IPS DF 6.9 (cell line): ENCODE results near the gene NSL1.
"Not testable (repeated sequence)": the region's sequence is repeated elsewhere in the genome, so short reads cannot be mapped to it uniquely, and the experiment has no call there.

Experiments
- DNase-seq: peaks from one replicate; pipeline ENCODE4 v3.0.0-alpha.2; 2013; ENCODE audit warnings: low read depth, low spot score
- H3K27ac ChIP-seq: one replicate; pipeline ENCODE4 v1.5.1; 2013; ENCODE audit warnings: low read length, control low read depth
- H3K27me3 ChIP-seq: 2 replicates; pipeline ENCODE4 v1.6.1; 2013; ENCODE audit warnings: mild to moderate bottlenecking, low read length; ENCODE audit not compliant: control insufficient read depth, insufficient read depth
- H3K36me3 ChIP-seq: 2 replicates; pipeline ENCODE4 v1.6.1; 2013; ENCODE audit warnings: low read length; ENCODE audit not compliant: control insufficient read depth, insufficient read depth
- H3K4me1 ChIP-seq: 2 replicates; pipeline ENCODE4 v1.6.1; 2013; ENCODE audit warnings: low read length; ENCODE audit not compliant: control insufficient read depth, insufficient read depth
- H3K4me3 ChIP-seq: 2 replicates; pipeline ENCODE4 v1.5.1; 2013; ENCODE audit warnings: mild to moderate bottlenecking, low read length
- H3K9me3 ChIP-seq: 2 replicates; pipeline ENCODE4 v1.6.1; 2013; ENCODE audit warnings: low read length, inconsistent platforms; ENCODE audit not compliant: control insufficient read depth, insufficient read depth
- WGBS: extraction: QIAGEN DNeasy Blood & Tissue Kit; methylation state at CpG from one replicate; pipeline ENCODE4 v1.1.7; 2013; ENCODE audit warnings: mixed read lengths, missing lambda C conversion rate; ENCODE audit not compliant: insufficient read length, insufficient coverage; 5-methylcytosine and 5-hydroxymethylcytosine counted together

NSL1 gene

GRCh38 chr1:212727386-212728181, 64.0 kb downstream of the NSL1 start:
- no peak overlapping the region for H3K4me3 ChIP-seq
- no CpG with 5 or more reads among the region's 13 CpGs for WGBS
- no peaks in the 10 kb centered on the region for H3K27me3 ChIP-seq
- no peak overlapping the region for H3K27ac ChIP-seq
- no peaks in the 10 kb centered on the region for H3K4me1 ChIP-seq
- H3K9me3 ChIP-seq, result no peaks in the 10 kb centered on the region
- DNase-seq, result no peak
- 0 out of 2 replicates have a peak, but pooled peaks cover 3% of the 10 kb centered on the region for H3K36me3 ChIP-seq

DNA sequence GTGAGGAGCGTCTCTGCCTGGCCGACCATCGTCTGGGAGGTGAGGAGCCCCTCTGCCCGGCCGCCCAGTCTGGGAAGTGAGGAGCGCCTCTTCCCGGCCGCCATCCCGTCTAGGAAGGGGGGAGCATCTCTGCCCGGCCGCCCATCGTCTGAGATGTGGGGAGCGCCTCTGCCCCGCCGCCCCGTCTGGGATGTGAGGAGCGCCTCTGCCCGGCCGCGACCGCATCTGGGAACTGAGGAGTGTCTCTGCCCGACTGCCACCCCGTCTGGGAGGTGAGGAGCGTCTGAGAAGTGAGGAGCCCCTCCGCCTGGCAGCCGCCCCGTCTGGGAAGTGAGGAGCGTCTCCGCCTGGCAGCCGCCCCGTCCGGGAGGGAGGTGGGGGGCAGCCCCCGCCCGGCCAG, 66.9 kb downstream of the NSL1 start:
- no CpG with 5 or more reads among the region's 34 CpGs for WGBS
- H3K36me3 ChIP-seq, result not testable (repeated sequence)

GRCh38 chr1:212722270-212722957, 69.2 kb downstream of the NSL1 start:
- Histone ChIP-seq H3K36me3 (0 out of 2 replicates have a peak, but pooled peaks cover 3% of the 10 kb centered on the region), H3K9me3 (no peaks in the 10 kb centered on the region; the same call in 1 of the 2 replicates), H3K4me3 (no peak overlapping the region), H3K27me3 (no peaks in the 10 kb centered on the region), H3K27ac (no peak overlapping the region), H3K4me1 (no peaks in the 10 kb centered on the region)
- no CpG with 5 or more reads among the region's 3 CpGs for WGBS
- no peak for DNase-seq

More for the DNA sequence above, 66.9 kb downstream of the NSL1 start:
- not testable (repeated sequence) for H3K9me3 ChIP-seq, H3K27ac ChIP-seq, H3K4me3 ChIP-seq, DNase-seq, H3K4me1 ChIP-seq, H3K27me3 ChIP-seq

GRCh38 chr1:212721388-212722247, 70.0 kb downstream of the NSL1 start:
- H3K27me3 ChIP-seq, result no peaks in the 10 kb centered on the region
- H3K4me1 ChIP-seq, result no peaks in the 10 kb centered on the region
- no peak for DNase-seq
- no CpG with 5 or more reads among the region's 9 CpGs for WGBS
- no peaks in the 10 kb centered on the region; the same call in 1 of the 2 replicates for H3K9me3 ChIP-seq
- no peak overlapping the region for H3K27ac ChIP-seq
- no peak overlapping the region for H3K4me3 ChIP-seq
- 0 out of 2 replicates have a peak, but pooled peaks cover under 1% of the 10 kb centered on the region for H3K36me3 ChIP-seq

GRCh38 chr1:212719633-212720032, 71.9 kb downstream of the NSL1 start:
- WGBS, result no CpG with 5 or more reads among the region's 2 CpGs
- Histone ChIP-seq H3K27me3 (no peaks in the 10 kb centered on the region), H3K4me1 (no peaks in the 10 kb centered on the region), H3K9me3 (no peaks in the 10 kb centered on the region; the same call in 1 of the 2 replicates), H3K36me3 (no peaks in the 10 kb centered on the region), H3K4me3 (no peak overlapping the region), H3K27ac (no peak overlapping the region)
- DNase-seq, result no peak

DNA sequence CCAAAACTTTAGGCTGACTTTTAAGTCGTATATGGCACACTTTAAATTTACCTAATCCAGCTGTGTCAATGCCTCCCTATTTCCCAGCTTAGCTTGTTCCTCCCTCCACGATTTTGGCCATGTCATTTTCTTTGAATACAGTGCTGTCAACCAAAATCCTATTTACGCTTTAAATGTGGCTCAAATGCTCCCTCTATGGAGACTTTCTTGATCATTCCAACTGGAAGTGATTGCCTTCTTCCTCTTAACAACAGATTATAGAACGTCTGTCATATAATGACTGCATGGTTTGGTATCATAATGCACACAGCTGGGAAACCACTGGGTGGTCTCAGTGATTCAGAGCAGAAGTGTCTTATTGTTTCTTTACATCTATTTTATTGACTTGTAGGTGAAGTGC, 73.1 kb downstream of the NSL1 start:
- Histone ChIP-seq H3K4me3 (no peak overlapping the region), H3K4me1 (no peaks in the 10 kb centered on the region), H3K9me3 (no peaks in the 10 kb centered on the region; the same call in 1 of the 2 replicates), H3K27me3 (no peaks in the 10 kb centered on the region), H3K36me3 (no peaks in the 10 kb centered on the region), H3K27ac (no peak overlapping the region)
- no CpG with 5 or more reads among the region's 4 CpGs for WGBS
- DNase-seq, result no peak

- no peak overlapping the region for H3K4me3 ChIP-seq
- WGBS, result no CpG with 5 or more reads among the region's 1 CpG
Observed at GRCh38 chr1:212716161-212716560, 75.4 kb downstream of the NSL1 start.

DNA sequence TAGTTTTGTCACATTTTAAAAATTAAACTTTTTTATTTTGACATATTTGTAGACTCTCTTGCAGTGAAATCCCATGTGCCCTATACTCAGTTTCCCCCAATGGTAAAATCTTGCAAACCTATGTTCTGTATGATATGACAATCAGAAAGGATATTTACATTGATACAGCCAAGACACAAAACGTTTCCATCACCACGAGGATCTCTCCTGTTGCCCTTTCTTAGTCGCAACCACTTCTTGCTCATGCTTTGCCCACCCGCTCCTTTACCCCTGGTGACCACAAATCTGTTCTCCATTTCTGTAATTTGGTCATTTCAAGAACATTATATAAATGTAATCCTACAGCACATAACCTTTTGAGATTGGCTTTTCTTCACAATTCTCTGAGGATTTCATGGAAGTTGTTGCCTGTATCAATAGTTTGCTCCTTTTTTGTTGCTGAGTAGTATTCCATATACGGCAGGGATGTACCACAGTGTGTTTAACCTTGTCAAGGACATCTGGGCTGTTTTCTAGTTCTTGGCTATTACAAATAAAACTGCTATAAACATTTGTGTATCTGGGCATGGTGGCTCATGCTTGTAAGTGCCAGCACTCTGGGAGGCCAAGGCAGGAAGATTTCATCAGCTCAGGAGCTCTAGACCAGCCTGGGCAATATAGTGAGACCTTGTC, 78.0 kb downstream of the NSL1 start:
- no CpG with 5 or more reads among the region's 5 CpGs for WGBS
- Histone ChIP-seq H3K4me3 (no peak overlapping the region), H3K27me3 (no peaks in the 10 kb centered on the region), H3K36me3 (no peaks in the 10 kb centered on the region), H3K4me1 (no peaks in the 10 kb centered on the region), H3K9me3 (no peaks in the 10 kb centered on the region), H3K27ac (no peak overlapping the region)
- DNase-seq, result no peak

More at GRCh38 chr1:212716161-212716560, 75.4 kb downstream of the NSL1 start:
- no peaks in the 10 kb centered on the region for H3K27me3 ChIP-seq
- DNase-seq, result no peak
- no peaks in the 10 kb centered on the region; the same call in 1 of the 2 replicates for H3K9me3 ChIP-seq
- no peaks in the 10 kb centered on the region for H3K4me1 ChIP-seq
- H3K27ac ChIP-seq, result no peak overlapping the region
- H3K36me3 ChIP-seq, result no peaks in the 10 kb centered on the region

DNA sequence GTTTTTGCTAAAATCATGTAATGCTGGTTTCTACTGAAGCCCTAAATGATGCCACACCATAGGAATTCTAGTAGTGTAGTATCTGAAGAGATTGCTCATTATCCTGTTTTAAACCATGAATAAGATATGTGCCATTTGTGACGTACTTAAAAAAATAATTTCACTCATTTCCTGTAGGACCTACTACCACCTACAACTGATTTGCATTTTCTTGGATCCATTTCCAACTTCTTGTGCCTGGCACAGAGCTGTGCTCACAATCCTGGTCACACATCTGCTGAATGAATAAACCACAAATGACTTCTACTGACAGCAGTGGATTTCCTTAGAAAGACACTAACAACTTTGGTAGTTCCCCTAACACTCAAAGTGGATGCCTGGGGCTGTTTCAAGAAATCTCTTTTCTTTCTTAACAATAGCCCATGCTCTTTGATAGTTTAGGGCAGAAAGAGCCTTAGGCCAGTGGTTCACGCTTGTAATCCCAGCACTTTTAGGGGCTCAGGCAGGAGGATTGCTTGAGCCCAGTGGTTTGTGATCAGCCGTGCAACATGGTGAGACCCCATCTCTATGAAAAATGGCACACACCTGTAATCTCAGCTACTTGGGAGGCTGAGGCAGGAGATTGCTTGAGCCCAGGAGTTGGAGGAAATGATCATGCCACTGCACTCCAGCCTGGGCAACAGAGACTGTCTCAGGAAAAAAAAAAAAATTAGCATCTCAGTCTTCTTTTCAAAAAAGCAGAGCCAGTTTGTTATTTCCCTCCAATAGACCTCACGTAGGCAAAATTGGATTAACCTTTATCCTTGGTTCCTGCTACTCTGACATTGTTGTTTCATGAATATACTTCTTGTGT, 78.9 kb downstream of the NSL1 start:
- Histone ChIP-seq H3K4me1 (no peaks in the 10 kb centered on the region), H3K27ac (no peak overlapping the region), H3K36me3 (no peaks in the 10 kb centered on the region), H3K4me3 (no peak overlapping the region), H3K9me3 (no peaks in the 10 kb centered on the region), H3K27me3 (no peaks in the 10 kb centered on the region)
- no peak for DNase-seq
- WGBS, result no CpG with 5 or more reads among the region's 4 CpGs
